ENCODE measurements around the gene FAM89A.

The FAM89A gene

DNA sequence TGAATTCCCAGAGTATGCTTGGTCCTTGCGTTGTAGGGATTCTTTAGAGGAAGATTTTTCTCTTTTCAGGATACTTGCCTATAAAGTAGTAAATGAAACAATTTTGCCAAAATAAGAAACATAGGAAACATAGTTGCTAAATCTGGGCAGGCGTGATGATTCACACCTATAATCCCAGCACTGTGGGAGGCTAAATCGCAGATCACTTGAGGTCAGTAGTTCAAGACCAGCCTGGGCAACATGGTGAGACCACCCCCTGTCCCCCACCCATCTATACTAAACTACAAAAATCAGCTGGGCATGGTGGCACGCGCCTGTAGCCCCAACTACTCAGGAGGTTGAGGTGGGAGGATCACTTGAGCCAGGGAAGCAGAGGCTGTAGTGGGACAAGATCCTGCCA, 56.2 kb downstream of the FAM89A start:
- H3K9me3 ChIP-seq (ENCODE audit: control insufficient read depth, low read length) = no peaks in the 10 kb centered on the region
- no peaks in the 10 kb centered on the region for H3K36me3 ChIP-seq (ENCODE audit: control insufficient read depth, insufficient read depth, low read length)
- peaks cover 12% of the 10 kb centered on the region for H3K4me1 ChIP-seq (ENCODE audit: control insufficient read depth, insufficient read depth, low read length, poor library complexity, severe bottlenecking)
- H3K4me3 ChIP-seq (ENCODE audit: insufficient read depth, low read depth, low read length, poor library complexity, severe bottlenecking) = no peak overlapping the region
- H3K27me3 ChIP-seq (replicated peaks; ENCODE audit: control insufficient read depth, insufficient read depth, low read length, poor library complexity, severe bottlenecking) = no peaks in the 10 kb centered on the region
- no peak overlapping the region for H3K27ac ChIP-seq (ENCODE audit: insufficient read depth, low read length, poor library complexity, severe bottlenecking)
- DNase-seq = no peak

DNA sequence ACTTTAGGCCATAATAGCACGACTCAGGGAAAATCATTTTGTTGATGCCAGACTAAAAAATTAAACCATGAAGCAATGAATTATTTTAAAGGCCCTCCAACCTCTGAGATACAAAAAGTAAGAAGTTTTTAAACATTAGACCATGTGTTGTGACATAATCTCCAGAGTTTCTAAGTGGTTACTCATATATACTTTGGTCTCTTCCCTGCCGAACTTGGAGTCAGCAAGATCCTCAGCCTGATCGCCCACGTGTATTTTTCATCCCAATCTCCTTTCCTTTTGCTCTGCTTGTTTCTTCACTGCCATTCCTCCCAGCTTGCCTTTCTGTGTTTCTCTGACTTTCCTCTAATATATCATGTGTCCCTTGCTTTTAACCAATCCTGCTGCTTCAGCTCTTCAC, 57.4 kb downstream of the FAM89A start:
- no peak for DNase-seq
- Histone ChIP-seq H3K27ac (ENCODE audit: insufficient read depth, low read length, poor library complexity, severe bottlenecking) (no peak overlapping the region), H3K36me3 (ENCODE audit: control insufficient read depth, insufficient read depth, low read length) (no peaks in the 10 kb centered on the region), H3K4me1 (ENCODE audit: control insufficient read depth, insufficient read depth, low read length, poor library complexity, severe bottlenecking) (peaks cover 15% of the 10 kb centered on the region), H3K27me3 (replicated peaks; ENCODE audit: control insufficient read depth, insufficient read depth, low read length, poor library complexity, severe bottlenecking) (no peaks in the 10 kb centered on the region), H3K9me3 (ENCODE audit: control insufficient read depth, low read length) (no peaks in the 10 kb centered on the region), H3K4me3 (ENCODE audit: insufficient read depth, low read depth, low read length, poor library complexity, severe bottlenecking) (no peak overlapping the region)

DNA sequence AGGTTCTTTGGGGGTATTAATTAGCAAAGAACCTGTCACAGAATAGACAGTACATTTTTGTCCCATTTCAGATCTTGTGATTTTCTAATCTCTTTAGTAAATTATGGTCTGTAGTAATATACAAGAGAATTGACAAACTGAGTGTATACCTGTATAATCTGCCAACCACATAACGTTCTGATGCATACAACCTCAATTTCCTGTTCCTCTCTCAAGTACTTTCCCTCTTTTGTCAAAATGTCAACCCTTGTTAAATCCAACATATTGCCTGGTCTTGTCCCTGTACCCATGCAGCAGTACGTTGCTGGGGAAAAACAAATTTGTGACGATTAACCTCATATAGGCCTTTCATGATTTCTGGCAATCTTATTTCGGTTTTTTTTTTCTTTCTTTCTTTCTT, 60.1 kb downstream of the FAM89A start:
- H3K9me3 ChIP-seq (ENCODE audit: control insufficient read depth, low read length) = no peaks in the 10 kb centered on the region
- peaks cover 3% of the 10 kb centered on the region for H3K36me3 ChIP-seq (ENCODE audit: control insufficient read depth, insufficient read depth, low read length)
- no peak overlapping the region for H3K4me3 ChIP-seq (ENCODE audit: insufficient read depth, low read depth, low read length, poor library complexity, severe bottlenecking)
- no peak for DNase-seq
- peaks cover 34% of the 10 kb centered on the region for H3K4me1 ChIP-seq (ENCODE audit: control insufficient read depth, insufficient read depth, low read length, poor library complexity, severe bottlenecking)
- H3K27me3 ChIP-seq (replicated peaks; ENCODE audit: control insufficient read depth, insufficient read depth, low read length, poor library complexity, severe bottlenecking) = no peaks in the 10 kb centered on the region
- peak overlapping the region; percentile 69 for H3K27ac ChIP-seq (ENCODE audit: insufficient read depth, low read length, poor library complexity, severe bottlenecking)

DNA sequence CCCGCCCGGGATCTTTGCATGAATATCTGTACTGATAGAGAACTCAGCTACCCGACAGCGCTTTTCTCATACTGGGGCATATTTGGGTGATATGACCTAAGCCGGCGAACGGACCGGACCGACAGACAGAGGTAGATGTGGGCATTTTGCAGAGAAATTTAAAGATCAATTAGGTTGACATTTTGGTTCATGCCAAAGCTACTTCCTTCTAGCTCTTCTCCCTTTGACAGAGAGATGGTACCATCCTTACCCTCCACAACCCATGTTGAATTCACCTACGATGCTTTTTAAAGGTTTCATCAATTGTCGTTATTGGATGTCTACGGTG, 60.7 kb downstream of the FAM89A start:
- H3K4me3 ChIP-seq (ENCODE audit: insufficient read depth, low read depth, low read length, poor library complexity, severe bottlenecking) = peak overlapping the region; percentile 73
- H3K27ac ChIP-seq (ENCODE audit: insufficient read depth, low read length, poor library complexity, severe bottlenecking) = peak overlapping the region; percentile 69
- H3K36me3 ChIP-seq (ENCODE audit: control insufficient read depth, insufficient read depth, low read length) = peaks cover 3% of the 10 kb centered on the region
- H3K9me3 ChIP-seq (ENCODE audit: control insufficient read depth, low read length) = no peaks in the 10 kb centered on the region
- H3K4me1 ChIP-seq (ENCODE audit: control insufficient read depth, insufficient read depth, low read length, poor library complexity, severe bottlenecking) = peaks cover 36% of the 10 kb centered on the region
- H3K27me3 ChIP-seq (replicated peaks; ENCODE audit: control insufficient read depth, insufficient read depth, low read length, poor library complexity, severe bottlenecking) = no peaks in the 10 kb centered on the region
- DNase-seq = no peak

DNA sequence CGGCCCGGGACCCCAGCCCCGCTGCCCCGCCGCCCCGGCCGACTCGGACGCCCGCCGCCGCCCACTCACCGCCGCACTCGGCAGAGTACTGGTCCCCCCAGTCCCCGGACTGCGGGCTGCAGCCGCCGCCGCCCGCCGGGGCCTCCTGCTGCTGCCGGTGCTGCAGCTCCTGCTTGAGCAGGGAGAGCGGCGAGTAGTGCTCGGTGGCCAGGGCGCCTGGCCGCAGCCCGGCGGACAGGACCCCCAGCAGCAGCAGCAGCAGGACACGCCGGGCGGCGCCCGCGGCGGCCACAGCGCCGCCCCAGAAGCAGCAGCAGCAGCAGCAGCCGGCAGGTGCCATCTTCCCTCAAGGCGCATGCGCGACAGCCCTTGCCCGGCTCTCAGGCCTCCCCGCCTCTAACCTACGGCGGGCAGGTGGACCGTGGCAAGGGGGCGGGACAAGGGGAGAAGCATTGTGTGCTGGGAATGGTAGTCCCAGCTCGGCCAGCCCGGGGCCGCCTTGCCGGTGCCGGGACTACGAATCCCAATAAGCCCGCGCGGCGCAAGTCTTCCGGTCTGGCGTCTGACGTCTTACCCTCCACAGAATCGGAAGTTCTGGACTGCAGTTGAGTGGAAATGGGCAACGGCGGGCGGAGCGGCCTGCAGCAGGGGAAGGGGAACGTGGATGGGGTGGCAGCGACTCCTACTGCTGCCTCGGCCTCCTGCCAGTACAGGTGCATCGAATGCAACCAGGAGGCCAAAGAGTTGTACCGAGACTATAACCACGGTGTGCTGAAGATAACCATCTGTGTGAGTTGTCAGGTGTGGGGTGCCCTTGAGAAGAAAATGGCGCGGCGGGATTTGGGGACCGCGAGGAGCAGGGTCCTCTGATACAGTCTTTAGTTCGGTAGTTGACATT, 61.3 kb downstream of the FAM89A start, which contains the start of the genes ARV1 and TTC13:
Gene ARV1 (plus strand): TSS at position 604 of the 898 bp plus-strand sequence. CDS start 12 bp downstream, at position 616.
Gene TTC13 (minus strand): TSS at position 371 of the 898 bp plus-strand sequence. CDS start 31 bp downstream, at position 340.
- Histone ChIP-seq H3K36me3 (ENCODE audit: control insufficient read depth, insufficient read depth, low read length) (peaks cover 3% of the 10 kb centered on the region), H3K9me3 (ENCODE audit: control insufficient read depth, low read length) (no peaks in the 10 kb centered on the region), H3K4me1 (ENCODE audit: control insufficient read depth, insufficient read depth, low read length, poor library complexity, severe bottlenecking) (peaks cover 40% of the 10 kb centered on the region), H3K4me3 (ENCODE audit: insufficient read depth, low read depth, low read length, poor library complexity, severe bottlenecking) (peak within 1 kb of the TSS; percentile 73), H3K27ac (ENCODE audit: insufficient read depth, low read length, poor library complexity, severe bottlenecking) (peak within 1 kb of the TSS; percentile 69), H3K27me3 (replicated peaks; ENCODE audit: control insufficient read depth, insufficient read depth, low read length, poor library complexity, severe bottlenecking) (no peaks in the 10 kb centered on the region)
- DNase-seq = peak; percentile 94 to 98 (median 95)

DNA sequence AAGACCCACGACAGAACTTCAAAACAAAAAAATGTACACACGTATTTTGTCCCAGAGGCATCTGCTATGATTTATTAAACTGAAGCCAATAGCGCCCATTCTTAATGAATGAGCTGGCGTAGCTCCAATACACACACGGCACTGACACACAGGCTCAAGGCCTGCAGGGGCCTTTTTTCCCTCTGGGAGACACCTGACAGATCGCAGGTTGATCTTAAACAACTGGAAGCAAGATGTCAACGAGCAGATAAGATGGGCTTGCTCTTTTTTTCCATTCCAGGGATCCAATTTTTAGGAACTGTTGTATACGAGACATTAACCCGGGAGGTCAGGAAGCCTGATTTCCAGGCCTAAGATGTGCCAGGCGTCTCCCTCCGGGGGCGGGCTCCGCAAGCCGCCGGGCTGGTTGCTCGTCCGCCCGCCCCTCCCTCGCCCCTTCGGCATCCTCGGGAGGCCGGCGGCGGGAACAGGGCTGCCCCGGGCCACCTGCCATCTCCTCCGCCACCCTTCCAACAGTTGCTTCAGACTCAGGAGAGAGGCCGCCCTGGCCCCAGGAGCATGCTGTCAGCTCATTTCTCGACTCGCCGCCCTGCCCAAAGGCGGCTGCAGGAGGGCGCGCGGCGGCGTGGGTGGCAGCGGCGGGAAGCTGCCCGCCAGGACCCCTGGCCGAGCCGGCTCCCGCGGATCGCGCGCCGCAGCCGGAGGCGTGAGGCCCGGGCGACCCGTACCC, 62.1 kb downstream of the FAM89A start:
- Histone ChIP-seq H3K4me1 (ENCODE audit: control insufficient read depth, insufficient read depth, low read length, poor library complexity, severe bottlenecking) (peaks cover 48% of the 10 kb centered on the region), H3K9me3 (ENCODE audit: control insufficient read depth, low read length) (no peaks in the 10 kb centered on the region), H3K36me3 (ENCODE audit: control insufficient read depth, insufficient read depth, low read length) (peaks cover 3% of the 10 kb centered on the region), H3K27ac (ENCODE audit: insufficient read depth, low read length, poor library complexity, severe bottlenecking) (peak overlapping the region; percentile 69), H3K27me3 (replicated peaks; ENCODE audit: control insufficient read depth, insufficient read depth, low read length, poor library complexity, severe bottlenecking) (no peaks in the 10 kb centered on the region), H3K4me3 (ENCODE audit: insufficient read depth, low read depth, low read length, poor library complexity, severe bottlenecking) (peak overlapping the region; percentile 64)
- DNase-seq = peak in 2 of 3 donors; percentile 20 to 24

DNA sequence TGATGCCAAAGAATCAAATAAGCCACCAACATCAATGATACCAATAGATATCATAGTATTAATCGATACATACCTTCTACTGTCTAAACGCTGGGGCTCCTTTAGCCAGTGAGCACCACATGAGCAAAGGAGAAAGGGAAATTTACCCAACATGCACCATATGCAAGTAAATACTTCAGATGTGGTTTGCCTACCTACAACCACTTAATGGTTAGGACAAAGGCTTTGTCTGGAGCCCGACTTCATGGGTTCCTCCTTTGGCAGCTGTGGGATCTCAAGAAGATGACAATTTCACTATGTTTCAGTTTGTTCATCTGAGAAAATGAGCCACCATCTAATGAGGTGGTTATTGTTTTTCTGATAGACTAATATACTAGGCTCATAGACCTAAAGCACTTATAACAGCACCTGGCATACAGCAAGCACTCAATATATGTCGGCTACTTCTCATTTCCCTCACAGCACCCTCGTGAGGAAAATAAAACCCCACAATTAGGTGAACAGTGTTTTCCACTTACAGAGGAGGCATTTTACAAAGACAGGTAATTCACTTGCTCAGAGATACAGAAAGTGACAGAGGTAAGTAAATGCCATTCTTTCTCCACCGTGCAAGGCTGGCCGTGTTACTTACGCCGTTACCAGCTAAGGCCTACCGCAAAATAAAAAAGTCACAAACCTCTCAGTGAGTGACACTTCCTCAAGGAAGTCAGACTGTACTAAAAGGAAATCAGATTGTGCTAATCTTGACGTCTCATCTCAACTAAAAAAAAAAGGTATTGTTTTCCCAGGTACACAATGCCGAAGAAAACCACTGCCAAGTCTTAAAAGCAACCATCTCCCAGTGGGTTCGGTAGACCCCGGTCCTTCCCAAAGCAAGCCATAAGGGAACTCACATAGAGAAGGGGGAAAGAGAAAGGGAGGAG, 63.0 kb downstream of the FAM89A start:
- Histone ChIP-seq H3K4me1 (ENCODE audit: control insufficient read depth, insufficient read depth, low read length, poor library complexity, severe bottlenecking) (peaks cover 54% of the 10 kb centered on the region), H3K9me3 (ENCODE audit: control insufficient read depth, low read length) (no peaks in the 10 kb centered on the region), H3K4me3 (ENCODE audit: insufficient read depth, low read depth, low read length, poor library complexity, severe bottlenecking) (peak overlapping the region; percentile 64), H3K27me3 (replicated peaks; ENCODE audit: control insufficient read depth, insufficient read depth, low read length, poor library complexity, severe bottlenecking) (no peaks in the 10 kb centered on the region), H3K27ac (ENCODE audit: insufficient read depth, low read length, poor library complexity, severe bottlenecking) (peak overlapping the region; percentile 69), H3K36me3 (ENCODE audit: control insufficient read depth, insufficient read depth, low read length) (peaks cover 3% of the 10 kb centered on the region)
- DNase-seq = peak; percentile 28 to 33 (median 31)

DNA sequence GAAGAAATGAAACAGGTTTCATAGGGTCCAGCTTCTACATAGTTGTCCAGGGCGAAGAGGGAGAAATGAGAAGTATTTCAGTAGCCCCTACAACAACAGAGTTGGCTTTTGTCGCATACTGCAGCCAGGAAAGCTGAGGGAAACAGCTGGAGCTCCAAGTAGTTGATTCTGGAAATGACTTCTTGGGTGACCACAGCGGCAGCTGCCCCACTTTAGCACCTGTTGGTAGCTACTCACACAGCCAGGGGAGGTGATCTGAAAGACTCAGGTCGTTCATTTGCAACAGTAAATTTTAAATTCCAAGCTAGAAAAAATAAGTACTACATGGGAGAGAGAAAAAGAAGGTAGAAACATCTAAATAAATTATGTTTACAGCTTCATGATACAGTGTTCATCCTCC, 63.7 kb downstream of the FAM89A start:
- Histone ChIP-seq H3K27ac (ENCODE audit: insufficient read depth, low read length, poor library complexity, severe bottlenecking) (no peak overlapping the region), H3K4me1 (ENCODE audit: control insufficient read depth, insufficient read depth, low read length, poor library complexity, severe bottlenecking) (peaks cover 60% of the 10 kb centered on the region)
- no peak for DNase-seq

DNA sequence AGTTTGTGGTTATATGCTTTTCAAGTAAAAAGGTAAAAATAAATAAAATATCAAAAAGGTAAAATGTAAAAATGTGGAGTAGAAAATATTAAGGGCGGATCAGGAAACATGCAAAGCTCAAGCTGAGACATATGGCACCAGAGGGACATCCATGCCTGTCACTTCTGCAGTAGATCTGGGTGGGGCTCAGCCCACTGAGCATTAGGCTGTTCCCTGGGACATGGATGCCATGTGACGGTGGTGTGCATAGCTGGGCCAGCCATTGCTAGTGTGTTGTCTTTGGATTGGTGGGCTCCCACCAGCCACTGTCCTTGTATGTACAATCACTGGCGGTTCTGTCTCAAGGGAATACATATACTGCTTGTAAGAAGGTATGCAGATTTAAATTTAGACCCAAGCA, 64.4 kb downstream of the FAM89A start:
- no peak for DNase-seq
- H3K4me1 ChIP-seq (ENCODE audit: control insufficient read depth, insufficient read depth, low read length, poor library complexity, severe bottlenecking) = peaks cover 60% of the 10 kb centered on the region
- peaks cover 3% of the 10 kb centered on the region for H3K36me3 ChIP-seq (ENCODE audit: control insufficient read depth, insufficient read depth, low read length)
- no peaks in the 10 kb centered on the region for H3K9me3 ChIP-seq (ENCODE audit: control insufficient read depth, low read length)
- no peak overlapping the region for H3K4me3 ChIP-seq (ENCODE audit: insufficient read depth, low read depth, low read length, poor library complexity, severe bottlenecking)
- no peaks in the 10 kb centered on the region for H3K27me3 ChIP-seq (replicated peaks; ENCODE audit: control insufficient read depth, insufficient read depth, low read length, poor library complexity, severe bottlenecking)
- H3K27ac ChIP-seq (ENCODE audit: insufficient read depth, low read length, poor library complexity, severe bottlenecking) = no peak overlapping the region

More for the DNA sequence above, 63.7 kb downstream of the FAM89A start:
- Histone ChIP-seq H3K27me3 (replicated peaks; ENCODE audit: control insufficient read depth, insufficient read depth, low read length, poor library complexity, severe bottlenecking) (no peaks in the 10 kb centered on the region), H3K4me3 (ENCODE audit: insufficient read depth, low read depth, low read length, poor library complexity, severe bottlenecking) (no peak overlapping the region), H3K36me3 (ENCODE audit: control insufficient read depth, insufficient read depth, low read length) (peaks cover 3% of the 10 kb centered on the region), H3K9me3 (ENCODE audit: control insufficient read depth, low read length) (no peaks in the 10 kb centered on the region)
